ENCODE data around the gene PLBD1. TPM values are rescaled to one million over a fixed set of nuclear protein-coding genes. Genes with fewer than 3 reads are reported as not detected.

PLBD1 gene
- total RNA-seq, 1 experiment from 2014 or later = 13.8 TPM

GRCh38 chr12:14572401-14572800 lies 4.7 kb upstream of the PLBD1 start:
- H3K4me1 ChIP-seq (replicated peaks; ENCODE audit: insufficient read depth) = no peaks in the 10 kb centered on the region
- ChIA-PET CTCF (no interaction called here), POLR2A (ENCODE audit: unreplicated experiment) (no interaction called here)
- H3F3A ChIP-seq (ENCODE audit: insufficient read depth, low read depth) = no peaks in the 10 kb centered on the region
- no peaks in the 10 kb centered on the region for H3K9me3 ChIP-seq (ENCODE audit: insufficient read depth, low read depth)
- H3K4me2 ChIP-seq = no peak overlapping the region
- BruUV-seq (replicated peaks) = no TSS peak
- H3K27me3 ChIP-seq (ENCODE audit: insufficient read depth, low read depth) = no peaks in the 10 kb centered on the region
- no peaks in the 10 kb centered on the region for H4K20me1 ChIP-seq (ENCODE audit: insufficient read depth)
- no peak overlapping the region for H3K4me3 ChIP-seq
- no peak for DNase-seq
- H2AFZ ChIP-seq = no peak overlapping the region
- no peaks in the 10 kb centered on the region; the same call in 1 of the 2 replicates for H3K9me2 ChIP-seq (ENCODE audit: insufficient read depth)
- no peak for TF ChIP-seq EZH2 (IDR thresholded peaks at IDR 0.05; ENCODE audit: low read depth)
- TF ChIP-seq CTCF (conservative IDR thresholded peaks at IDR 0.05) = no peak
- intact Hi-C loops (cut with micrococcal nuclease; ENCODE audit: unreplicated experiment) = no loop called here
- no peaks in the 10 kb centered on the region for H3K79me2 ChIP-seq (ENCODE audit: low read depth)
- H3K36me3 ChIP-seq (ENCODE audit: low read depth) = no peaks in the 10 kb centered on the region
- no peak overlapping the region for H3K27ac ChIP-seq

GRCh38 chr12:14571779-14572178 lies 4.1 kb upstream of the PLBD1 start:
- no peaks in the 10 kb centered on the region for H3K4me1 ChIP-seq (replicated peaks; ENCODE audit: insufficient read depth)
- no peaks in the 10 kb centered on the region for H4K20me1 ChIP-seq (ENCODE audit: insufficient read depth)
- H2AFZ ChIP-seq = no peak overlapping the region
- no peak overlapping the region for H3K4me2 ChIP-seq
- H3K4me3 ChIP-seq = no peak overlapping the region
- no peaks in the 10 kb centered on the region for H3K9me3 ChIP-seq (ENCODE audit: insufficient read depth, low read depth)
- CTCF ChIA-PET = no interaction called here
- no peaks in the 10 kb centered on the region for H3K27me3 ChIP-seq (ENCODE audit: insufficient read depth, low read depth)
- H3K79me2 ChIP-seq (ENCODE audit: low read depth) = no peaks in the 10 kb centered on the region
- H3K9me2 ChIP-seq (ENCODE audit: insufficient read depth) = no peaks in the 10 kb centered on the region; the same call in 1 of the 2 replicates
- BruUV-seq (replicated peaks) = no TSS peak
- no peak for DNase-seq
- no peak overlapping the region for H3K27ac ChIP-seq
- no peak for TF ChIP-seq EZH2 (IDR thresholded peaks at IDR 0.05; ENCODE audit: low read depth)
- no peak for TF ChIP-seq CTCF (conservative IDR thresholded peaks at IDR 0.05)
- POLR2A ChIA-PET (ENCODE audit: unreplicated experiment) = no interaction called here
- H3K36me3 ChIP-seq (ENCODE audit: low read depth) = no peaks in the 10 kb centered on the region
- intact Hi-C loops (cut with micrococcal nuclease; ENCODE audit: unreplicated experiment) = no loop called here
- no peaks in the 10 kb centered on the region for H3F3A ChIP-seq (ENCODE audit: insufficient read depth, low read depth)

- DNase-seq = no peak
- Histone ChIP-seq H2AFZ (no peak overlapping the region), H4K20me1 (ENCODE audit: insufficient read depth) (no peaks in the 10 kb centered on the region), H3K4me2 (no peak overlapping the region), H3K9me3 (ENCODE audit: insufficient read depth, low read depth) (no peaks in the 10 kb centered on the region), H3K4me1 (replicated peaks; ENCODE audit: insufficient read depth) (no peaks in the 10 kb centered on the region), H3K27ac (no peak overlapping the region), H3K36me3 (ENCODE audit: low read depth) (no peaks in the 10 kb centered on the region), H3K79me2 (ENCODE audit: low read depth) (no peaks in the 10 kb centered on the region), H3K4me3 (no peak overlapping the region), H3F3A (ENCODE audit: insufficient read depth, low read depth) (no peaks in the 10 kb centered on the region), H3K9me2 (ENCODE audit: insufficient read depth) (no peaks in the 10 kb centered on the region; the same call in 1 of the 2 replicates), H3K27me3 (ENCODE audit: insufficient read depth, low read depth) (no peaks in the 10 kb centered on the region)
- intact Hi-C loops (cut with micrococcal nuclease; ENCODE audit: unreplicated experiment) = no loop called here
- CTCF ChIA-PET = no interaction called here
- POLR2A ChIA-PET (ENCODE audit: unreplicated experiment) = no interaction called here
- TF ChIP-seq EZH2 (IDR thresholded peaks at IDR 0.05; ENCODE audit: low read depth) (no peak), CTCF (conservative IDR thresholded peaks at IDR 0.05) (no peak)
- BruUV-seq (replicated peaks) = no TSS peak
Observed at GRCh38 chr12:14570231-14570630, 2.5 kb upstream of the PLBD1 start.
